HG03469 (cell line): Measurements from ENCODE around the gene PGGT1B.

Source experiments
- ATAC-seq: cut with Tn5 transposase; IDR thresholded peaks from one replicate; pipeline ENCODE4 v1.9.1; 2021; ENCODE audit warnings: mild to moderate bottlenecking, moderate library complexity, moderate number of reproducible peaks; ENCODE audit not compliant: unreplicated experiment

PGGT1B gene

DNA sequence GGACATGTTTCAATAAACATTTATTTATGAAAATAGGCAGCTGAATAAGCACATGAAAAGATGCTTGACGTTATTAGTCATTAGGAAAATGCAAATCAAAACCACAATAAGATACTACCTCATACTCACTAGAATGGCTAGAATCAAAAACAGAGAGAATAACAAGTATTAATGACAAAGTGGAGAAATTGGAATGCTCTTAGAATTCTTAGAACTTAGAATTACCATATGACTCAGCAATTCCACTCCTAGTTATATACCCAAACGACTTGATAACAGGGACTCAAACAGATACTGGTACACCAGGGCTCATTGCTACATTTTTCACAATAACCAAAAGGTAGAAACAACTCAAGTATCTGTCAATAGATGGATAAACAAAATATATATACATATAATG lies 77.9 kb downstream of the PGGT1B start:
- ATAC-seq: no peak

DNA sequence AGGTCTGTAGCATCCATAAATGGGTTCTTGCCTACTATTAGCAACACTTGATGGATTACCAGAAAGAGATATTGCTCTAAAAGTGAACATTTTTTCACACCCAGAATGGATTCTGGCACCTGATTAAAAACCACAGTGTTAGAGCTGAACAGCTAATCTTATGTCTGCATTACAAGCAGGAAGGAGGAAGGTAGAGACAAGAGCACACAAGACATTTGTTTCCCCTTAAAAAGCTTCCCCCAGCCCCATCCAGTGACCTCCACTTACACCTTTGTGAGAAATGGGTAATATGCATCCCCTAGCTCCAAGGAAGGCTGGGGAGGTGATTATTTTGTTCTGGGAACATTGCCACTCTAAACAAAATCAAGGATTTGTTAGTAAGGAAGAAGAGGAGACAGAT lies 80.9 kb downstream of the PGGT1B start:
- no peak for ATAC-seq

DNA sequence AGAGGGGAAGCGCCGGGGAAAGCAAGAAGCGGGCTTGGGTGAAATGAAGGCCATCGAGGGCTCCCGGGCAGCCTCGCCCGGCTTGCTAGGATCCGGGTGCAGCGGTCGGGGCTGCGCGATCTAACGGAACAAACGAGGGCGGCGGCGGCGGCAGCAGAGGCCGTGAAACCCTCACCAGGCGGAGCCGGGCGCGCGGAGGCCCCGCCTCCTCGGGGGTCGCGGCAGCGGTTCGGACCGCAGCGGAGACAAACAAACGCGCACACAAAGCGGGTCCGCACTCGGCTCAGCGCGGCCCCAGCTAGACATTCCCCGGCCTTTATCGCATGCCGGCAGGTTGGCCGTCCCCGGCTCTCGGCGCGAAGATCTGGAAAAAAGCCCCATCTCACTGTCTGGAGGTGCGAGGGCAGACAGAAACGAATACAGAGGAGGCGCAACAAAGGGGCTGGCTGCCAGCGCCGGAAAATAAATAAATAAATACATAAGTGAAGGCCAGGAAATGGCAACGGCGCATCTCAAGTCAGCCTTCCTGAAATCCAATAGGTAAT lies 82.4 kb downstream of the PGGT1B start:
- no peak for ATAC-seq

DNA sequence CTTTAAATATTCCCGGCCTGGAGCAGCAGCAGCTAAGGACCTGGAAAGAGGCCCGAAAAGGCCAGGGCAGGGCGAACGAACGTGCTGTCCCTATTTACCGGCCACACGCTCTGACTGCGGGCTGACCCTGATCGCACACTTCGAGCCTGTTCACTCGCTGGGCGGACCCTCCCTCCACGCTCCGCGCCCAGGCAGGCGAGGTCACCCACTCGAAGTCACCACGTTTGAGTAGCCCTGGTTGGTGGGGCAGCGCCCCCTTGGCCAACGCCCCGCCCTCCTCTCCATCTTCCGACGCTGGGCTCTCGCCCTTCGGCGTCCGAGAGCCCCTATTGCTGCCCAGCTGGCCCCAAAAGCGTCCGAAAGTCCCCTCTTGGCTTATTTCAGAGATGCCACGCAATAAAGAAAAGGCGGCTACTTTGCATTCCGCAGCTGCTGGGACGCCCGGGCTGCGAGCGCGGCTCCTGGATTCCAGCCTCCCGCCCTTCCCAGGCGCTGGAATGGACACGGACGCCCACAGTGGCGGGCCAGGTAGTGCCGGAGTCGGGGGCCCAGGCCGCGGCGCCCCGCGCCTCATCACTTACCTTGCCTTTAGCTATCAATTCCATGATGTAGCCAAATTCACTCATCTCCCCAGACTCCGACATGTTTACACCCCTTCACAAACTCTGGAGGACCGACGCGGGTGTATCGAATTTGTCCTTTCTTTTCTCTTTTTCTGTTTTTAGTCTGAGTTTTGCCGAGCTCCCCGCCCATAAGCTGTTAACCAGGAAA lies 83.1 kb downstream of the PGGT1B start:
- no peak for ATAC-seq

DNA sequence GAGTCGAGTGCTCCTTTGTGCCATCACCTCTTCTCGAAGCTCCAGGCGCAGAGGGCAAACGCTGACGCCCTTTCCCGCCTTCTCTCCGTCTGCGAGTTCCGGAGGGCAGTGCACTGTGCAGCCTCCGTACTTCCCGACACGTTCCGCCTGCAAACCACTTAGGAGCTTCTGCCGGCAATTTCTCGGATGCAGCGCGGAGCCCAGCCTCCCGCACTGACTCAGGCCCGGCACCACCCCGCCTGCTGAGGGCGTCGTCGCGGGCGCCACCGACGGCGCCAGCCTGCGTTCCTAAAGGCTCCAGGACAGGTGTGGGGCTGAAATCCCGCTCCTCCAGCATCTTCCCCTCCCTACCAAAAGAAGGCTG lies 83.7 kb downstream of the PGGT1B start:
- ATAC-seq: no peak

DNA sequence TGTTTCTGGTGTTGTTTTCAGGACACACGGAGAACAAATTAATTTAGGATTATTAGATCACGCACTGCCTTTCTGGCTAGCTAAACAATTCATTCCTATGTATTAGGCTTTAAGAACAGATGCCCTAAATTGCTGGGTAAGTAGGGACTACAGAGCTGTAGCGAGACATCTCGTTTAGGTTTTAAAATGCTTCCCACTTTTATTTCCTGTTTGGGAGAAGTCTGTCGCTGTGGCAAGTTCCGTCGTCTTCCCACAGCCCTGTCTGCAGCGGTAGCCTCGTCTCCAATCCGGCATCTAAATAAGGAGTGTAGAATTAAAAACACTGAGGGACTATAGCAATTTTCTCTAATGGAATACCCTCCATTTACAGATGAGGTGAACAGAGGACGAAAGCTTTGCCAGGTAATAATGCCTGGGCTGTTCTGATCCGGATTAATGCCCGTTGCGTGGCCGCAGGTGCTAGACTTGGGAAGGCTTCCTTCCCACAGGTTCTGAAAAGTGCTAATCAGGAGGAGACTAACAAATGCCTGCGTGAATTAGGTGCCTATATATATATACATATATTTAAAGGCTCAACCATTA lies 91.7 kb downstream of the PGGT1B start:
- no peak for ATAC-seq

DNA sequence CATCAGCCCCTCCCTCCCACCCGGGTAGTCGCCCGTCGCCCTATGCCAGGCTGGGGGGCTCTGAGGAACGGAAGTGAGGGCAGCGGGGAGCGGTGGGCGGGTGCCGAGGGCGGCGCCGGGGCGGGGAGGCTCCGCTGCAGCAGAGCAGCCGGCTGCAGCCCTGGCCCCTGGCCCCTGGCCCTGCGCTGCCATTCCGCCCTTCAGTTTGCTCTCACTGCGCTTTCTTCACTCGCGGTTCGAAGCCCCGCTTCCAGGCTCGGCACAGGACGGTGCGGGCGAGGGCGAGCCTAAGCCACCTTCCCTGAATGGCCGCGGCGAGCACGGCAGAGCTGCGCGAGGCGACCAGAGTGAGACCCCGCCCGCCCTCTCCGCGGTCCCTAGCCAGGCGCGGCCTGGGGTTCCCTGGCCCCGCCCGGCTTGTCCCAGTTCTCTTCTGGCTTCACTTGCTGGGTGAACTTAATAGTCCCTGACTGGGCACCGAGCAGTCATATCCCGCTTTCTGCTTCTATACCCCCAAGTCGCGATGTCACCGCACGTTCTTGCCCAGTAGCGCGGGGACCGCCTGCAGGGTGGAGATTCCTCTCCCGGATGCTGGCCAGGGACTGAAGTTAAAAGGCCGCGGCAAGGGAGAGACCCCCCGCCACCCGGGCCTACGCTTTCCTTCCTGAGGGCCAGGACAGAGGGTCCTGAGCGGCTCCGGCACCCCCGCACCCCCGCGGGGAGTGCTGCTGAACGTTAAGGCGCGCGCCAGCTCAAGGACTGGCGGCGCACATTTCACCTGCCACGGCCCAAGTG lies 92.3 kb downstream of the PGGT1B start:
- peak; percentile 26 for ATAC-seq

DNA sequence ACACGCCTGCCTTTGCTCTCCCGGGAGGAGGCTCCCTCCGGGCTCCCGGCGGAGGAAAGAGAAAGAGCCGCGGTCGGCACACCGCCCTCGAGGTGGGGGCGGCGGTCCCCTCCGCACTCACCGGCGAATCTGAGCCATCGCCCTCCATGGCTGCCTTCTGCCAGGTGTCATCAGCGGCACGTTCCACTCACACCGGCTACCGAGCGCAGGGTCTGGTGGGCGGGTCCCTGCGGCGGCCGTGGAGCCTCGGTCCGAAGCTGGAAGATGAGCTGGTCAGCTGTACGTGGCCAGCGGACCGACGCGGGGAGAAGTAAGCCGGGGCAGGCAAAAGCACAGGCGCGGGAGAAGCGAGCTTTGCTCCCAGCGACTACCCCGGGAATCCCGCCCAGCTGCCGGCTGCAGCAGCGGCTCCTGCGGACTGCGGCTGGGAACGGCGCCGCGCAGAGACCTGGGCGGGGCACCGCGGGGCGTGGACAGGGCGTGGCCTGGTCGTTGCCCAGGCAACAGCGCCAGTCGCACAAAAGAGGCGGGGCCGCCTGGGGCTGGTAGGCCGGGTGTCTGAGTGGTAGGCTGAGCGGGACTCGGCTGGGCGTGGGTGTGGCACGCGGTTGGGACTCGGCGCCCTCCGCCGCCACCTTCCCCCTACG lies 93.1 kb downstream of the PGGT1B start, which contains the start of gene TRIM36:
Gene TRIM36 (minus strand): TSS at position 422 of the 647 bp plus-strand sequence. CDS start 274 bp downstream, at position 148.
- peak; percentile 97 for ATAC-seq

DNA sequence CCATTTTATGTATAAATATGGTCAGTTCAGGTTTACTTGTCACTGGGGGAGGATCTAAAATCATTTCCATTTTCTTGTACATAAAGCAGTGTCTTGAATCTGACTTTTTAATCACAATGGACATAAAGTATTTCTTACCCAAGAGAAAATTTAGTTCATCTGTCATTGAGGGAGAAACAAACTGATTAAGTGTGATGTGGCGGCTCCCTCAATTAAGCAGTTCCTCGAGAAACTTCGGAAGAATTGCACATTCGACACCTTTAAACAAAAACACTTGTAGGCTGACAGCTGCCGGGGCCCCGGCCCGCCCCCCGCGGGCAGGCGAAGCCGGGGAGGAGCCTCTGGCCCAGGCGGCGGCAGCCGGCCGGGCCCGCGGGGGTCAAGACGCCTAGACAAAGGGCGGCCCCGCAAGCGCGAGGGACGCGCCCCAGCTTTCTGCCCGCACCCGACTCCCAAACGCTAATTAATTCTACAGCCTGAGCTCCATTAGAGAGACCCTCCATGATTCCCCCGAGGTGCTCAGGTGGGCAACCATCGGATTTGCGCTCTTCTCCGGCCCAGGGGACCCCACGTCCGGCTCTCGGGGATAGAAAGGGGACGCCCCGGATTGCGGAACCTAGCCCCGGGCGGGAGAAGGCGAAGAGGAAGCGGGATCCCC lies 93.7 kb downstream of the PGGT1B start:
- no peak for ATAC-seq

DNA sequence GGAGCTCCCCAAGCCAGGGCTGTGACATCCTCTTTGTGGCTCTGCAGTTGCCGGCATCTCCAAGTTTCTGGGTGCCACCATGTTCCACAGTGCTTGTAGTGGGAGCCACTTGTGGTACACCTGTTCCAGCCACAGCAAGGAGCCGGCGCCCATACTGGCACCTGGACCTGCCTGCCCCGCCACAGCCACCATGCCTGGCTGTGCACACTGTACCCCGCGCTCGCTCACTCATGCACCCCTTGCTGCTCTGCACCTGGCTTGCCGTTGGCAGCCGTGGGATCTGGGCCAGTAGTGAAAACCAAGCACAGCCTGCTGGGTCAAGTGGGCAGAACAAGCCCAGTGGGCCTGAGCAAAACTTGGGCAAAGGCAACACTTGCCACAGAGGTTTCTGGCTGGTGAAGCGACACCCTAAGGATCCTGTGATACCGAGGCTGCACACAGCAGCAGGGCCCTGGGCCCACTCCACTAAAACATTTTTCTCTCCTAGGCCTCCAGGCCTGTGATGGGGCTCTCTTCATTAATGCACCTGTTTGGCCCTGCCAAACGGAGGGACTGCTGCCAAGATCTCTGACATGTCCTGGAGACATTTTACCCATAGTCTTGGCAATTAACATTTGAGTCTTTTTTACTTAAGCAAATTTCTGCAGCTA lies 95.8 kb downstream of the PGGT1B start:
- ATAC-seq: no peak

DNA sequence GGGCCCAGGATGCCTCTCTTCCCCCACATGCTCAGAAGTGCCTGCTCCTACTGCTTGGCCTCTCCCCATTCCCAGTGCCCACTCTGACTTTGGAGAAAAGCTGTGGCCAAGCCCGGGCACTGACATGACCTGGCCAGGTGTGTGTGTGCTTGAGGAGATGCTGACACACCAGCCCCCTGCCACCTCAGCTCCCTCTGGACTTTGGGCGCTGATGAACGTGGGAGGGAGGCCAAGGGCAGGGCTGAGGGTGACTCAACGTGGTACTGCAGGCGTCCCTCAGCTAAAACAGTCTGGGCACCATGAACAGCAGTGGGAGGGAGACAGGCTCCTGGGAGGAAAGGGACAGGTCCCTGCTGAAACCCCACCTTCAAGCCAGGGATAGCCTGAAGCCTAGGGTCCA lies 96.9 kb downstream of the PGGT1B start:
- ATAC-seq: no peak

DNA sequence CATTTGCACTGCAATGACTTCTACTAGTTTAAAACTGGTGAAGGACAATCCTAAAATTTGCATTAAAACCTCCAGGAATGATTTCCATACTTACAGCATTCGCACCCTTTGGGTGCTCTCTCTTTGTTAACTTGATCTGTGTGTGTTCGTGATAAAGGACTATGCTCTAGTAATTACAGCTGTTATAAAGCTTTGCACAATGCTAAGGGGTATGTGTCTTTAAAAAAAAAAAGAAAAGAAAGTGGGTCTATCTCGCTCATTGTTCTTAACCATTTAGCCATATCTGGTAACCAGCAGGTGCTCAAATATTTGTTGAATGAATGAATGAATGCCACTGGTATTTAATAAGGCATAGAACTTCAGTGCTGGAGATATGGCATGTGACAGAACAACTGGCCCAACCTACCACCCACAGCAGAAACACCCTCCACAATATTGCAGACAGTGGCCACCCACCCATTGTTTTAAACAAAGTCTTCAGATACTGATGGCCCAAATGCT lies 101.7 kb downstream of the PGGT1B start:
- ATAC-seq: no peak
